Stomach (tissue), 4 donors: ENCODE data around the gene SHISA4.

ENCODE experiments used
- POLR2A ChIP-seq, 4 donors: fragments of 450-650 bp; IDR thresholded peaks; one replicate each; pipeline ENCODE4 v1.6.1; 2016; ENCODE audit warnings: antibody characterized with exemption in 4 of 4, control low read depth in 2 of 4, mild to moderate bottlenecking in 1 of 4, moderate library complexity in 1 of 4
- TF ChIP-seq, protein P1 (sequence below), 7 experiments: fragments of 450-650 bp in 4 of 7; fragments of 200-600 bp in 3 of 7; sonication (generic) in 3 of 7; IDR thresholded peaks; one replicate each; pipeline ENCODE4 v1.5.1; 2016 to 2019; ENCODE audit warnings: antibody characterized with exemption in 7 of 7, control low read depth in 2 of 7, mild to moderate bottlenecking in 1 of 7

DNA sequence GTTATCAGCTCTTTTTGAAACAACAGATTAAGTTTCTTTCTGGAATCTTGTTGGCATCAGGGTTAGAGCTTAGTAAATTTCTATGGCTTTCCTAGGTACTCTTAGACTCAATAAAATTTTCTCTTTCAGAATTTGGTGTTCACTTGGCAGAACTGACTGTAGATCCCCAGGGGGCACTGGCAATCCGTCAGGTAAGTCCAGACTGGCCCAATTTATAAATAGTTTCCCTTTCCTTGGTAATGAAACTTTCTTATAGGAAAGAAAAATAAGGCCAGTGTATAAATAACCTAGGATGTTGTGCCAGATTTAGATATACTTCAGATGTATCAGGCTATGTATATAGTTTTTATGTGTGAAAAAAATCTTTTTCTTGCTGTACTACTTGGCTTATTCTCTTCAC lies 41.5 kb upstream of the SHISA4 start:
- no peak for TF ChIP-seq POLR2A (IDR thresholded peaks at IDR 0.05)
- TF ChIP-seq, protein P1, sequence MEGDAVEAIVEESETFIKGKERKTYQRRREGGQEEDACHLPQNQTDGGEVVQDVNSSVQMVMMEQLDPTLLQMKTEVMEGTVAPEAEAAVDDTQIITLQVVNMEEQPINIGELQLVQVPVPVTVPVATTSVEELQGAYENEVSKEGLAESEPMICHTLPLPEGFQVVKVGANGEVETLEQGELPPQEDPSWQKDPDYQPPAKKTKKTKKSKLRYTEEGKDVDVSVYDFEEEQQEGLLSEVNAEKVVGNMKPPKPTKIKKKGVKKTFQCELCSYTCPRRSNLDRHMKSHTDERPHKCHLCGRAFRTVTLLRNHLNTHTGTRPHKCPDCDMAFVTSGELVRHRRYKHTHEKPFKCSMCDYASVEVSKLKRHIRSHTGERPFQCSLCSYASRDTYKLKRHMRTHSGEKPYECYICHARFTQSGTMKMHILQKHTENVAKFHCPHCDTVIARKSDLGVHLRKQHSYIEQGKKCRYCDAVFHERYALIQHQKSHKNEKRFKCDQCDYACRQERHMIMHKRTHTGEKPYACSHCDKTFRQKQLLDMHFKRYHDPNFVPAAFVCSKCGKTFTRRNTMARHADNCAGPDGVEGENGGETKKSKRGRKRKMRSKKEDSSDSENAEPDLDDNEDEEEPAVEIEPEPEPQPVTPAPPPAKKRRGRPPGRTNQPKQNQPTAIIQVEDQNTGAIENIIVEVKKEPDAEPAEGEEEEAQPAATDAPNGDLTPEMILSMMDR (IDR thresholded peaks at IDR 0.05), result no peak
